GM19463 (cell line): ENCODE data around the gene EFR3B.

Experiments used
- ATAC-seq: cut with Tn5 transposase; IDR thresholded peaks from one replicate; pipeline ENCODE4 v1.9.1; 2021; ENCODE audit warnings: mild to moderate bottlenecking, moderate library complexity; ENCODE audit not compliant: unreplicated experiment

Gene EFR3B

DNA sequence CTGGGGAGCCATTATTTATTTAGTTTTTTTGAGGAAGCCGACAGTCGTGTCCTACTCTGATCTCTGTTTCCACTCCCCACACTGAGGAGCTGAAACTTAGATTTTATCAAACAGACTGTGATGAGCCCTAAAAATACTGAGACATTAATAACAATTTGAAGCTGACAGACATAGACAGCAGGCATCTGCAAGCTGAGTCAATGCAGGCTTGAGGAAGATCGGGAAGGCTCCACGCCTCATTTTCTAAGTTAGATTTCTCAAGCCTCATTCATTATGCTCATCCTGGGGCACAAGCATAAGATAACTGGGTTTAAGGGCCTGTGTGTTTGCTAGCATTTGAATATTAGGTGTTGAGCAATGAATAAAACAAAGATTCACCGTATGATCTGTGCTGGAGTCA, 26.3 kb downstream of the EFR3B start:
- no peak for ATAC-seq

DNA sequence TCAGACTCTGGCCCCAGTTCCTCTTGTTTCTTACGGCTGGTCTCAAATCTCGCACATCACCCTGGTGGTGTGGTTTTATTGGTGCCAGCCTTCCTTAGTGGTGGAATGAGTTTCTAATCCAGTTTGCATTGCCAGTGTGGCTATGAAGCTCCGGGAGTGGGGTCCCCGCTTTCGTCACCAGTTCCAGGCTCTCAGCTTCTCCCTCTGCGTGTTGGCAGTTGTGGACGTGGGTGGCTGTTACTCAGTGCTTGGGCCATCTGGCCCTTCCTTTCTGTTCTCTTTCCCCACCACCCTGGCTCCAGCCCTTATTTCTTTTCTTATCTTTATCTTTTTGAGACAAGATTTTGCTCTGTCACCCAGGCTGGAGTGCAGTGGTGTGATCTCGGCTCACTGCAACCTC, 30.1 kb downstream of the EFR3B start:
- no peak for ATAC-seq

- no peak for ATAC-seq
Observed at GRCh38 chr2:25072606-25073005, 30.7 kb downstream of the EFR3B start.

GRCh38 chr2:25073025-25073424, 31.1 kb downstream of the EFR3B start:
- no peak for ATAC-seq

GRCh38 chr2:25073914-25074313, 32.0 kb downstream of the EFR3B start:
- no peak for ATAC-seq

DNA sequence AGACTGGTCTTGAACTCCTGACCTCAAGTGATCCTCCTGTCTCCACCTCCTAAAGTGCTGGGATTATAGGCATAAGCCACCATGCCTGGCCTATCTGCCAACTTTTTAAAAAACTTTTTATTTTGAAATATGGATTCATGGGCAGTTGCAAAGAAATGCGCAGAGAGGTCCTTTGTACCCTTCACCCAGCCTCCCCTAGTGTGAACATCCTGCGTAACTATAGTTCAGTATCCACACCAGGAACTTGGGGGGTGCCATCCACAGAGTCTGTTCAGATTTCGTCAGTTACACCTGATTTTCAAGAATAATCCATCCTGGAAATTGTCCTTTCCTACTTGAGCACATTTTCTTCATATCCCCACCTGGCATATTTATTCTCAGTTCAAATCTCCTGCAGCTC, 33.0 kb downstream of the EFR3B start:
- ATAC-seq = no peak

GRCh38 chr2:25076749-25077148, 34.9 kb downstream of the EFR3B start:
- no peak for ATAC-seq

- no peak for ATAC-seq
Observed at GRCh38 chr2:25077789-25078169, 35.9 kb downstream of the EFR3B start.

- no peak for ATAC-seq
Observed at GRCh38 chr2:25078170-25079049, 36.5 kb downstream of the EFR3B start.

- ATAC-seq = no peak
Observed at GRCh38 chr2:25079050-25079635, 37.3 kb downstream of the EFR3B start.

DNA sequence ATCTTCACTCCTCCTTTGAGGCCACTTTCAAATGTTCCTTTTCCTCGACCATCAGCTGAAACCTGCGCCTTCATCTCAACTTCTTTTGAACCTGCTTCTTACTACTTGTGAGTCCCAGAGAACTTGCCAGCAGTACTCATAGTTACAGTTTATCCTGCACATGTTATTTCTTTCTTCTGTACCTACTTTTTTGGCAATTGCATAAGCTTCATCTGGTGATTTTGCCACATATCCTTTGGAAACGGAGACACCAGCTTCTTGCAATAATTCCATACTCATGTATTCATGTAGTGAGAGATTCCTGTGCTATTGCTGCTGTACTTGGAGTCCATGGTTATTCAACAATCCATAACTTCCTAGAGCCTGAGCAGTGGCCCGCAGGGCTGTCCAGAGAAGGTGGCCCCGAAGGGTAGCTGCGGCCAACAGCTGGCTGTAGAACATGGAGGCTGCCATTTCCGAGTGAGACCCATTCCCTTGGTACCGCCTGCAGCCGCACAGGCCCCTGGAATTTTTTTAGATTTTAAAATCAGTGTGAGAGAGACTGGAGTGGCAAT, 39.4 kb downstream of the EFR3B start:
- no peak for ATAC-seq

DNA sequence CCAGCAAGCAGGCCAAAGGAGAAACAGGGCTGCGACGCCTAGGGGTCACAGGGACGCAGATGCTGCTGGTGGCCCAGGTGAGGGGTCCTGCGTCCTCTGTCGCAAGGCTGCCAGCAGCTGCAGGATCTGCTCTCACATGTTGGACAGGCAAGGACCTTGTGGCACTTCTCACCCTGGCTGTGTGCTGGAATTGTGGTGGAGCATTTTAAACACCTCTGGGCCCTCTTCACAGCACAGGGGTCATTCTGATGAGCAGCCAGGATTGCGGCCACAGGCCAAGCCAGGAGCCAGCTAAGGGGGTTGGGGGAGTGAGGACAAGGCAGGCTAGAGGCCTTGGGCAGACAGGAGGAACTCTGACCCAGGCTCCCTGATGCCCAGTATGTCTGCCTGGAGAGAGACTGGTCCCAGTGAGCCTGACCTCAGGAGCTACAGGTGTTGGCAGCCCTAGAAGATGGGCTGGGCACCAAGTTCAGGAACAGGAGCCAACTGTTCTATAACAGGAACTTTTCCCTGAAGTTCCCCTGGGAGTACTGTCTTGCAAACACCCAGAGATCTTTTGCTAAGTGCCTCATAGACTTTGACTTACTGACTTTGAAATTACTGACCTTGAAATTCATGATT, 40.2 kb downstream of the EFR3B start:
- no peak for ATAC-seq

DNA sequence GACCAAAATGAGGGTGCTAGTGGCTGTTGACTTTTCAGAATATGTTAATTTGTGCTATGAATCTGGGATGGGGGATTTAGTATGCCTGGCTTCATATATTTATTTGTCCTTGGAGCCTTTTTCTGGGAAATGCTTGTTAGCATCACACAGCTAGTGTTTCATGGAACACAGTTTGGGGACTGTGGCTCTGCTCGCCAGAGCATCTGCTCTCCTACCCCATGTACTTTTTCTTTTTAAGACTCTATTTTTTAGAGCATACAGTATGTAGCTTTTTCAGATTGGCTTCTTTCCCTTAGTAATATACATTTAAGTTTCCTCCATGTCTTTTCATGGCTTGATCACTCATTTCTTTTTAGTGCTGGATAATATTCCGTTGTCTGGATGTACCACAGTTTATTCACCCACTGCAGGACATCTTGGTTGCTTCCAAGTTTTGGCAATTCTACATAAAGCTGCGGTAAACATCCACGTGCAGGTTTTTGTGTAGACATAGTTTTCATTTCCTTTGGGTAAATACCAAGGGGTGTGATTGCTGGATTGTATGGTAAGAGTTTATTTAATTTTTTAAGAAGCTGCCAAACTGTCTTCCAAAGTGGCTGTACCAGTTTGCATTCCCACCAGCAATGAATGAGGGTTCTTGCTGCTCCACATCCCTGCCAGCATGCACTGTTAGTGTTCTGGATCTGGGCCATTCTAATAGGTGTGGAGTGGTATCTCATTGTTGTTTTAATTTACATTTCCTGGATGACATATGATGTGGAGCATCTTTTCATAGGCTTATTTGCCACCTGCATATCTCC, 44.1 kb downstream of the EFR3B start:
- no peak for ATAC-seq

- ATAC-seq = no peak
Observed at GRCh38 chr2:25088817-25089516, 47.1 kb downstream of the EFR3B start.

- ATAC-seq = no peak
Observed at GRCh38 chr2:25089605-25090315, 47.9 kb downstream of the EFR3B start.

DNA sequence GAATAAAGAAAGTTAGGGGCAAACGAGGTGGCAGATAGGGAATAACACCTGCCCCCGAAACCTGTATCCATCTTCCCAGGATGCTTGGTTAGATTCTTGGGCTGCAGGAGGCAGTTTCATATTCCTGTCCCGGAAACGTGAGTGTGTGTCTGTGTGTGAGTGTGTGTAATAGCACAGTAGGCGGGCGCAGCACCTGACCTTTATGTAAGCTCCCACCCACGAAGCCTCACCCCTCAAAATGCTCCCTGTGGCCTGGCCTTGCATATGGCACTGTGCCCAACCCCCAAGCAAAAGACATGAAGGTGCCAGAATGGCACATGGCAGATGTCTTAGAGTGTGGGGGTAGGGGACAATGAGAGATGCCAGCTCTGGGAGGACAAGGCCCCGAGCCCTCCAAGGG, 48.9 kb downstream of the EFR3B start:
- ATAC-seq = no peak

GRCh38 chr2:25091265-25091664, 49.4 kb downstream of the EFR3B start:
- ATAC-seq = no peak

GRCh38 chr2:25098056-25098455, 56.2 kb downstream of the EFR3B start:
- no peak for ATAC-seq

DNA sequence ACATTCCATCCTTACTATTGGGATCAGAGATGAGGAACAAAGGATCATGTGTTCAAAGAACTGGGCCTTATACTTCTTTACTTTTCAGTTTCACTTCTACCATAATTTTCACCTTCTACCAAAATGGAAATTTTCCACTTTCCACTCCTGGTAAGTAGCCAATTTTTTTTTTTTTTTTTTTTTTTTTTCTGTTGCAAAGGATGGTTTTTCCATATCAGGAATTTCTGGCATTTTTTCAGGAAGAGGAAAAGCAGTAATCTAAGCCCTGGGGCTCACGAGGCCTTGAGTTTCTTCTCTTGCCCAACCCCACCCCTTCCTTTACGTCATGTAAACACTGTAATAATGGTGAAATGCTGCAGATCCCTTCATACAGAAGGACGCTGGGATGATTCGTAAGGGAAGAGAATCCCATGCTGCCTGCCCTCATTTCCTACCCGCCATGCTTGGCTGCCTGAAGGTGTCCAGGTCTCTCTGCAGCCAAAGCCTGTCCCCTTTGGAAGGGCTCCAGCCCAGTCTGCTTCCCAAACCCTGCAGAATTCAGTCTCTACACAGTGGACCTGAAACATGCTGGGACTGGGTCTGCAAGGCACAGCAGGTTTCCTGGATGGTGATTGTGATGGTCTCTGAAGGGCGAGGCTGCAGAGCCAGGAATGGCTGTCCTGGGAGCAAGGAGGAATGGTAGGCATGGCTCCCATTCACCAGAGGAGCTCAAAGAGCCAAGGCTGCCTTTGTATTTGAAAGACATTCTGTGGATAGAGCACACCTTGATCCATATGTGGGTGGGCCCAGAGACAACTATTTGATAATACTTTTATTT, 57.0 kb downstream of the EFR3B start:
- no peak for ATAC-seq
